Measurements from ENCODE around the gene MYO7A. TPM values are rescaled to one million over a fixed set of nuclear protein-coding genes. Genes with fewer than 3 reads are reported as not detected.

The MYO7A gene
- total RNA-seq, 3 donors from 2014 or later (not counting 1 experiment from before 2014, with no cell fraction given) = 0.20 to 1.1 (median 0.68) TPM

GRCh38 chr11:77127235-77127911 is 673 bp upstream of the MYO7A start:
- Mint-ChIP-seq H3K4me3 (no peak overlapping the region), H3K9me3 (no peaks in the 10 kb centered on the region), H3K36me3 (no peaks in the 10 kb centered on the region), H3K4me1 (peaks cover 0 to 16% of the 10 kb centered on the region in 2 donors), H3K27me3 (ENCODE audit: low read depth in 2 of 2) (peaks cover 9 to 12% of the 10 kb centered on the region in 2 donors), H3K27ac (no peak overlapping the region)
- ATAC-seq (peak; percentile 65 to 86 (median 83)), DNase-seq (peak; percentile 62 to 74)
- H3K4me1 ChIP-seq (ENCODE audit: control insufficient read depth, insufficient read depth, low read length) = peaks cover 17% of the 10 kb centered on the region
- peaks cover 11% of the 10 kb centered on the region for H3K27me3 ChIP-seq (ENCODE audit: control insufficient read depth, insufficient read depth, low read length)
- H3K27ac ChIP-seq (ENCODE audit: low read length) = no peak overlapping the region
- intact Hi-C loops (cut with micrococcal nuclease) = loop anchor here (1.0 to 2.0 kb wide), 2 partner anchors 61 to 491 kb away; no protein-coding TSS in a partner anchor
- peak; percentile 96 for TF ChIP-seq CTCF (IDR thresholded peaks at IDR 0.05)
- H3K36me3 ChIP-seq (ENCODE audit: control insufficient read depth, insufficient read depth, low read length) = no peaks in the 10 kb centered on the region
- H3K9me3 ChIP-seq (ENCODE audit: control insufficient read depth, insufficient read depth, low read length) = no peaks in the 10 kb centered on the region
- peak overlapping the region; percentile 24 for H3K4me3 ChIP-seq (ENCODE audit: low read length)
- WGBS (ENCODE audit: insufficient coverage) = 8% methylated on average over 27 of the region's 27 CpGs

DNA sequence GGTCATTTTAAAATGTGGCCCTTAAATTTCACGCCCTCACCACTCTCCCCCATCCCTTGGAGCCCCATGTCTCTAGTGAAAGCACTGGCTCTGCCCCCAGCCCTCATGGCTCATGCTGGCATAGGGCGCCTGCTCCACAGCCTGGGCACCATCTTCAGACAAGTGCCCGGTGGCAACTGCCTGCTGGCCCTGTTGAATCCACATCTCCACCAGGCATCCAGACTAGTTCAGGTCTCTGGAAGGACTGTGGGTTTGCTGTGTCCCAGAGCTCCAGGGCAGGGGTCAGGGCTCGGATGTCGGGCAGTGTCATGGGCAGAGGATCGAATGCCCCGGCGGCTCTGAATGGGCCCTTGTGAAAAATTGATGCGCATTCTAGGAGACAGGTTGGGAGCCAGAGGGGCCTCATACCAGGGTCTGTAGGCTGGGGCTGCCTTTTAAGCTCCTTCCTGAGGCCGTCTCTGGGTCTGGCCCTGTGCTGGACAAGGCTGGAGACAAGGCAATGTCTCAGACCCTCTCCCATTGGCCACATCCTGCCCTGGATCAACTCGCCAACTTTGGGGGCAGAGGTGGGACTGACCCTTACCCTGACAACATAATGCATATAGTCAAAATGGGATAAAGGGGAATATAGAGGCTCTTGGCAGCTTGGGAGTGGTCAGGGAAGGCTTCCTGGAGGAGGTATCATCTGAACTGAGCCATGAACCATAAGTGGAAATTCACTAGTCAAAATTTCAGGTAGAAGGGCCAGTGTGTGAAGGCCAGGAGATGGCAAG is 1.2 kb downstream of the MYO7A start:
- Mint-ChIP-seq H3K4me1 (peaks cover 0 to 16% of the 10 kb centered on the region in 2 donors), H3K4me3 (no peak overlapping the region), H3K27me3 (ENCODE audit: low read depth in 2 of 2) (peaks cover 9 to 12% of the 10 kb centered on the region in 2 donors), H3K36me3 (no peaks in the 10 kb centered on the region), H3K9me3 (no peaks in the 10 kb centered on the region), H3K27ac (no peak overlapping the region)
- H3K27me3 ChIP-seq (ENCODE audit: control insufficient read depth, insufficient read depth, low read length) = peaks cover 11% of the 10 kb centered on the region
- H3K4me3 ChIP-seq (ENCODE audit: low read length) = no peak overlapping the region
- 89% methylated on average over 11 of the region's 11 CpGs for WGBS (ENCODE audit: insufficient coverage)
- DNase-seq (no peak), ATAC-seq (no peak)
- TF ChIP-seq CTCF (IDR thresholded peaks at IDR 0.05) = no peak
- H3K27ac ChIP-seq (ENCODE audit: low read length) = no peak overlapping the region
- H3K36me3 ChIP-seq (ENCODE audit: control insufficient read depth, insufficient read depth, low read length) = no peaks in the 10 kb centered on the region
- intact Hi-C loops (cut with micrococcal nuclease) = no loop called here
- peaks cover 17% of the 10 kb centered on the region for H3K4me1 ChIP-seq (ENCODE audit: control insufficient read depth, insufficient read depth, low read length)
- no peaks in the 10 kb centered on the region for H3K9me3 ChIP-seq (ENCODE audit: control insufficient read depth, insufficient read depth, low read length)

GRCh38 chr11:77129842-77130756 is 2.1 kb downstream of the MYO7A start:
- H3K36me3 Mint-ChIP-seq = no peaks in the 10 kb centered on the region
- ATAC-seq (no peak), DNase-seq (no peak)
- H3K9me3 Mint-ChIP-seq = no peaks in the 10 kb centered on the region
- peaks cover 11% of the 10 kb centered on the region for H3K27me3 ChIP-seq (ENCODE audit: control insufficient read depth, insufficient read depth, low read length)
- H3K4me1 ChIP-seq (ENCODE audit: control insufficient read depth, insufficient read depth, low read length) = peaks cover 17% of the 10 kb centered on the region
- H3K4me3 Mint-ChIP-seq = no peak overlapping the region
- peaks cover 9 to 12% of the 10 kb centered on the region in 2 donors for H3K27me3 Mint-ChIP-seq (ENCODE audit: low read depth in 2 of 2)
- TF ChIP-seq CTCF (IDR thresholded peaks at IDR 0.05) = no peak
- intact Hi-C loops (cut with micrococcal nuclease) = no loop called here
- H3K4me3 ChIP-seq (ENCODE audit: low read length) = no peak overlapping the region
- H3K27ac Mint-ChIP-seq = no peak overlapping the region
- H3K9me3 ChIP-seq (ENCODE audit: control insufficient read depth, insufficient read depth, low read length) = no peaks in the 10 kb centered on the region
- H3K27ac ChIP-seq (ENCODE audit: low read length) = no peak overlapping the region
- peaks cover 0 to 16% of the 10 kb centered on the region in 2 donors for H3K4me1 Mint-ChIP-seq
- H3K36me3 ChIP-seq (ENCODE audit: control insufficient read depth, insufficient read depth, low read length) = no peaks in the 10 kb centered on the region
- 93% methylated on average over 11 of the region's 11 CpGs for WGBS (ENCODE audit: insufficient coverage)
